H9 (cell line): Measurements from ENCODE around the gene PHLDA3. TPM values are rescaled to one million over a fixed set of nuclear protein-coding genes. Genes with fewer than 3 reads are reported as not detected.

Source experiments
- DNase-seq: peaks from one replicate; pipeline ENCODE4 v3.0.0-alpha.2; 2017
- H2AFZ ChIP-seq: one replicate; pipeline ENCODE4 v1.6.1; 2013; ENCODE audit warnings: mild to moderate bottlenecking, low read length, control low read depth, moderate library complexity
- H2AK5ac ChIP-seq: 2 replicates; pipeline ENCODE4 v1.6.1; 2013; ENCODE audit warnings: low read length, control low read depth, mixed read lengths; ENCODE audit not compliant: insufficient read length
- H2BK120ac ChIP-seq: one replicate; pipeline ENCODE4 v1.6.1; 2013; ENCODE audit warnings: low read depth, mild to moderate bottlenecking, low read length, control low read depth, inconsistent platforms; ENCODE audit not compliant: poor library complexity, severe bottlenecking
- H2BK12ac ChIP-seq: 2 replicates; pipeline ENCODE4 v1.6.1; 2013; ENCODE audit warnings: low read length, control low read depth, mixed read lengths, low read depth; ENCODE audit not compliant: insufficient read length
- H2BK15ac ChIP-seq: 2 replicates; pipeline ENCODE4 v1.6.1; 2013; ENCODE audit warnings: low read depth, low read length, control low read depth
- H2BK20ac ChIP-seq: one replicate; pipeline ENCODE4 v1.6.1; 2013; ENCODE audit warnings: low read depth, mild to moderate bottlenecking, low read length, control low read depth, inconsistent platforms; ENCODE audit not compliant: poor library complexity, severe bottlenecking
- H2BK5ac ChIP-seq: 2 replicates; pipeline ENCODE4 v1.6.1; 2013; ENCODE audit warnings: low read length, control low read depth, mixed read lengths; ENCODE audit not compliant: insufficient read length
- H3K14ac ChIP-seq: 2 replicates; pipeline ENCODE4 v1.6.1; 2013; ENCODE audit warnings: low read length, control low read depth; ENCODE audit not compliant: insufficient read depth
- H3K18ac ChIP-seq: 2 replicates; pipeline ENCODE4 v1.6.1; 2013; ENCODE audit warnings: low read depth, mild to moderate bottlenecking, mixed read lengths, low read length, control low read depth; ENCODE audit not compliant: insufficient read length
- H3K23ac ChIP-seq: 2 replicates; pipeline ENCODE4 v1.6.1; 2013; ENCODE audit warnings: low read length, control low read depth, mixed read lengths, low read depth; ENCODE audit not compliant: insufficient read length
- H3K23me2 ChIP-seq: 2 replicates; pipeline ENCODE4 v1.6.1; 2013; ENCODE audit warnings: low read depth, mild to moderate bottlenecking, mixed read lengths, low read length, control low read depth; ENCODE audit not compliant: insufficient read length, poor library complexity, severe bottlenecking
- H3K27ac ChIP-seq: 2 replicates; pipeline ENCODE4 v1.5.1; 2013; ENCODE audit warnings: low read length, control low read depth, mixed read lengths, low read depth; ENCODE audit not compliant: insufficient read length
- H3K27me3 ChIP-seq: 2 replicates; pipeline ENCODE4 v1.6.1; 2013; ENCODE audit warnings: low read length, control low read depth, inconsistent platforms; ENCODE audit not compliant: insufficient read depth
- H3K4ac ChIP-seq: 2 replicates; pipeline ENCODE4 v1.6.1; 2013; ENCODE audit warnings: low read depth, mild to moderate bottlenecking, control low read depth, inconsistent platforms, low read length, moderate library complexity
- H3K4me1 ChIP-seq: 2 replicates; pipeline ENCODE4 v1.6.1; 2013; ENCODE audit warnings: low read length, control low read depth, inconsistent platforms; ENCODE audit not compliant: insufficient read depth
- H3K4me2 ChIP-seq: 2 replicates; pipeline ENCODE4 v1.6.1; 2013; ENCODE audit warnings: low read length, control low read depth, mixed read lengths; ENCODE audit not compliant: insufficient read length, insufficient read depth
- H3K56ac ChIP-seq: 2 replicates; pipeline ENCODE4 v1.6.1; 2013; ENCODE audit warnings: low read depth, mild to moderate bottlenecking, mixed read lengths, low read length, control low read depth; ENCODE audit not compliant: insufficient read length
- H3K79me1 ChIP-seq: 2 replicates; pipeline ENCODE4 v1.6.1; 2013; ENCODE audit warnings: low read depth, mild to moderate bottlenecking, moderate library complexity, low read length, control low read depth, inconsistent platforms; ENCODE audit not compliant: insufficient read depth, poor library complexity, severe bottlenecking
- H3K79me2 ChIP-seq: 2 replicates; pipeline ENCODE4 v1.6.1; 2013; ENCODE audit warnings: low read length, control low read depth, inconsistent platforms; ENCODE audit not compliant: insufficient read depth
- H3K9ac ChIP-seq: 2 replicates; pipeline ENCODE4 v1.6.1; 2013; ENCODE audit warnings: low read length, control low read depth, mixed read lengths; ENCODE audit not compliant: insufficient read length; ENCODE audit errors: extremely low read depth
- H3K9me3 ChIP-seq: one replicate; pipeline ENCODE4 v1.6.1; 2013; ENCODE audit warnings: low read depth, low read length, inconsistent platforms; ENCODE audit not compliant: control insufficient read depth
- H3T11ph ChIP-seq: one replicate; pipeline ENCODE4 v1.6.1; 2013; ENCODE audit warnings: mild to moderate bottlenecking, low read length, control low read depth, inconsistent platforms
- H4K20me1 ChIP-seq: one replicate; pipeline ENCODE4 v1.6.1; 2013; ENCODE audit not compliant: control insufficient read depth, insufficient read length, insufficient read depth
- H4K5ac ChIP-seq: 2 replicates; pipeline ENCODE4 v1.6.1; 2013; ENCODE audit warnings: low read depth, mild to moderate bottlenecking, mixed read lengths, low read length, control low read depth; ENCODE audit not compliant: insufficient read length
- H4K8ac ChIP-seq: replicated peaks from 2 replicates; pipeline ENCODE4 v1.6.1; 2013; ENCODE audit warnings: low read length, control low read depth, mixed read lengths, low read depth; ENCODE audit not compliant: insufficient read length
- H4K91ac ChIP-seq: 2 replicates; pipeline ENCODE4 v1.6.1; 2013; ENCODE audit warnings: low read depth, mild to moderate bottlenecking, moderate library complexity, mixed read lengths, low read length, control low read depth; ENCODE audit not compliant: insufficient read length
- H3K27ac Mint-ChIP-seq, 3 experiments: 2 replicates in 2 of 3; 3 replicates in 1 of 3; pipeline ENCODE4 v1.8.0; 2020 to 2021; ENCODE audit warnings: mixed read lengths in 3 of 3, mild to moderate bottlenecking in 1 of 3, moderate library complexity in 1 of 3
- H3K27me3 Mint-ChIP-seq: 2 replicates; pipeline ENCODE4 v1.8.0; 2021; ENCODE audit warnings: low read depth, mild to moderate bottlenecking, moderate library complexity, mixed read lengths
- H3K36me3 Mint-ChIP-seq, 3 experiments: 2 replicates in 2 of 3; 3 replicates in 1 of 3; pipeline ENCODE4 v1.8.0; 2020 to 2021; ENCODE audit warnings: low read depth in 3 of 3, mixed read lengths in 3 of 3; ENCODE audit not compliant: insufficient read depth in 1 of 3
- H3K4me1 Mint-ChIP-seq, 2 experiments: 2 replicates each; pipeline ENCODE4 v1.8.0; 2020; ENCODE audit warnings: mixed read lengths in 2 of 2
- H3K4me3 Mint-ChIP-seq, 2 experiments: 2 replicates in 1 of 2; 3 replicates in 1 of 2; pipeline ENCODE4 v1.8.0; 2020 to 2021; ENCODE audit warnings: mild to moderate bottlenecking in 2 of 2, mixed read lengths in 2 of 2, moderate library complexity in 1 of 2
- H3K9me3 Mint-ChIP-seq, 2 experiments: 2 replicates in 1 of 2; 3 replicates in 1 of 2; pipeline ENCODE4 v1.8.0; 2020; ENCODE audit warnings: mild to moderate bottlenecking in 2 of 2, mixed read lengths in 2 of 2, moderate library complexity in 1 of 2
- CTCF ChIP-seq: fragments of 200-600 bp; sonication (generic); conservative IDR thresholded peaks from 3 replicates; pipeline ENCODE4 v1.8.0; 2021; ENCODE audit warnings: antibody characterized with exemption, mild to moderate bottlenecking
- WGBS: extraction: QIAGEN DNeasy Blood & Tissue Kit; methylation state at CpG from one replicate; pipeline ENCODE4 v1.1.7; 2013; ENCODE audit warnings: missing lambda C conversion rate, low lambda C conversion rate, mixed read lengths; ENCODE audit not compliant: insufficient read length; ENCODE audit errors: extremely low coverage; 5-methylcytosine and 5-hydroxymethylcytosine counted together
- total RNA-seq: library from RNA; stranded (reverse); gene quantifications from 2 replicates; pipeline ENCODE4 v1.2.1, GENCODE V29; 2021

Gene PHLDA3
- total RNA-seq, 1 experiment from 2014 or later, result 53.9 TPM

- Histone ChIP-seq H3K79me1 (no peaks in the 10 kb centered on the region), H3T11ph (no peak overlapping the region), H3K14ac (no peak overlapping the region), H3K9ac (no peak overlapping the region), H3K4me1 (no peaks in the 10 kb centered on the region), H2BK20ac (no peak overlapping the region), H4K91ac (no peak overlapping the region), H2BK12ac (no peak overlapping the region), H3K4me2 (no peak overlapping the region), H3K27ac (no peak overlapping the region), H4K8ac (no peak overlapping the region), H2AFZ (no peak overlapping the region), H2BK15ac (no peak overlapping the region), H3K23me2 (no peaks in the 10 kb centered on the region), H3K23ac (no peak overlapping the region), H3K27me3 (no peaks in the 10 kb centered on the region), H3K18ac (no peak overlapping the region), H2AK5ac (no peak overlapping the region), H3K79me2 (no peaks in the 10 kb centered on the region), H3K9me3 (no peaks in the 10 kb centered on the region), H2BK5ac (no peak overlapping the region), H4K20me1 (no peaks in the 10 kb centered on the region), H4K5ac (no peak overlapping the region), H3K4ac (no peak overlapping the region), H2BK120ac (no peak overlapping the region), H3K56ac (no peak overlapping the region)
- no peak for TF ChIP-seq CTCF
- no peak for DNase-seq
- peaks cover 0 to 5% of the 10 kb centered on the region in 2 experiments; a peak in 2 of 5 replicates for H3K9me3 Mint-ChIP-seq
- H3K4me1 Mint-ChIP-seq, result peaks cover 6 to 17% of the 10 kb centered on the region in 2 experiments
- WGBS, result no CpG with 5 or more reads among the region's 15 CpGs
- H3K4me3 Mint-ChIP-seq, result no peak overlapping the region
- H3K27me3 Mint-ChIP-seq, result peaks cover 3% of the 10 kb centered on the region
- no peaks in the 10 kb centered on the region for H3K36me3 Mint-ChIP-seq
- no peak overlapping the region for H3K27ac Mint-ChIP-seq
Measured at GRCh38 chr1:201426479-201427310, 42.3 kb downstream of the PHLDA3 start.
